ENCODE measurements around the gene SPAG9. TPM values are rescaled to one million over a fixed set of nuclear protein-coding genes. Genes with fewer than 3 reads are reported as not detected.

The SPAG9 gene
- total RNA-seq, 1 experiment from 2014 or later: 54.3 TPM

DNA sequence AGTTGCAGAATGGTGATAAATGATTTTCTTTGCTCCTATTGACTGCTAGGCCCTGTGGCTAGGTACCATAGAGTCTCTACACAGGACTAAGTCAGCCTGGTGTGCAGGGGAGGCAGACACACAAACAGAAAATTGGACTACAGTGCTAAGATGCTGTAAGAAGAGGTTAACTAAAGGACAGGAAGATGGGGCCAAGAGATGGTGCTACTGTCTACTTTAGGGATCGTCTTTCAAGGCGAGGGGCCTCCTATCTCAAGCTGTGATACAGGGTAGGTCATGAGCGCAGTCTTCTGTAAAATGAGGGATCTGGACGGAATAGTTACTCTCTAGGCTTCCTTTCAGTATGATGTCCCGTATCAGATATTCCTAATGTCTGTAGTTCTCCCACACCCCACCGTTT, 33.5 kb upstream of the SPAG9 start:
- Histone ChIP-seq H4K5ac (ENCODE audit: insufficient read length, low read depth, low read length) (peak overlapping the region; percentile 69), H3K23me2 (ENCODE audit: insufficient read length, low read depth, low read length, poor library complexity, severe bottlenecking) (peaks cover 4% of the 10 kb centered on the region), H3K79me1 (ENCODE audit: insufficient read depth, low read depth, low read length, poor library complexity, severe bottlenecking) (no peaks in the 10 kb centered on the region), H4K20me1 (ENCODE audit: control insufficient read depth, insufficient read depth, insufficient read length) (no peaks in the 10 kb centered on the region), H2BK12ac (ENCODE audit: insufficient read length, low read depth, low read length) (no peak overlapping the region), H3K4me1 (ENCODE audit: insufficient read depth, low read length) (no peaks in the 10 kb centered on the region), H3K27me3 (ENCODE audit: insufficient read depth, low read length) (no peaks in the 10 kb centered on the region), H4K8ac (replicated peaks; ENCODE audit: insufficient read length, low read depth, low read length) (peak overlapping the region; percentile 15), H3K18ac (ENCODE audit: insufficient read length, low read depth, low read length) (peak overlapping the region; percentile 18), H3T11ph (ENCODE audit: low read length) (no peak overlapping the region), H3K27ac (ENCODE audit: insufficient read length, low read depth, low read length) (no peak overlapping the region), H2BK15ac (ENCODE audit: low read depth, low read length) (no peak overlapping the region), H2BK5ac (ENCODE audit: insufficient read length, low read length) (no peak overlapping the region), H3K56ac (ENCODE audit: insufficient read length, low read depth, low read length) (no peak overlapping the region), H3K4ac (ENCODE audit: low read depth, low read length) (no peak overlapping the region), H3K9ac (ENCODE audit: extremely low read depth, insufficient read length, low read length) (peak overlapping the region; percentile 91), H2BK120ac (ENCODE audit: low read depth, low read length, poor library complexity, severe bottlenecking) (no peak overlapping the region), H2BK20ac (ENCODE audit: low read depth, low read length, poor library complexity, severe bottlenecking) (no peak overlapping the region), H3K4me2 (ENCODE audit: insufficient read depth, insufficient read length, low read length) (peak overlapping the region; percentile 94), H3K23ac (ENCODE audit: insufficient read length, low read depth, low read length) (no peak overlapping the region), H2AK5ac (ENCODE audit: insufficient read length, low read length) (no peak overlapping the region), H3K14ac (ENCODE audit: insufficient read depth, low read length) (no peak overlapping the region), H3K79me2 (ENCODE audit: insufficient read depth, low read length) (peaks cover 19% of the 10 kb centered on the region), H2AFZ (ENCODE audit: low read length) (no peak overlapping the region), H4K91ac (ENCODE audit: insufficient read length, low read depth, low read length) (no peak overlapping the region), H3K9me3 (ENCODE audit: control insufficient read depth, low read depth, low read length) (no peaks in the 10 kb centered on the region)
- H3K4me3 Mint-ChIP-seq: no peak overlapping the region
- no peaks in the 10 kb centered on the region; a peak in 1 of 4 replicates for H3K4me1 Mint-ChIP-seq
- TF ChIP-seq CTCF (conservative IDR thresholded peaks at IDR 0.05): no peak
- WGBS (ENCODE audit: extremely low coverage, insufficient read length, low lambda C conversion rate): no CpG with 5 or more reads among the region's 6 CpGs
- no peaks in the 10 kb centered on the region for H3K27me3 Mint-ChIP-seq (ENCODE audit: low read depth)
- no peak for DNase-seq
- H3K9me3 Mint-ChIP-seq: no peaks in the 10 kb centered on the region
- H3K36me3 Mint-ChIP-seq (ENCODE audit: insufficient read depth in 1 of 3, low read depth in 3 of 3): peaks cover 10 to 38% (median 25%) of the 10 kb centered on the region in 3 experiments; a peak in 6 of 7 replicates
- H3K27ac Mint-ChIP-seq: no peak overlapping the region

All from H9 (cell line).